ENCODE measurements around the gene TMEM123. TPM values are rescaled to one million over a fixed set of nuclear protein-coding genes. Genes with fewer than 3 reads are reported as not detected.
"Not testable (repeated sequence)": the region's sequence is repeated elsewhere in the genome, so short reads cannot be mapped to it uniquely, and the experiment has no call there.

The TMEM123 gene
- total RNA-seq, 1 experiment from 2014 or later: 236 TPM

DNA sequence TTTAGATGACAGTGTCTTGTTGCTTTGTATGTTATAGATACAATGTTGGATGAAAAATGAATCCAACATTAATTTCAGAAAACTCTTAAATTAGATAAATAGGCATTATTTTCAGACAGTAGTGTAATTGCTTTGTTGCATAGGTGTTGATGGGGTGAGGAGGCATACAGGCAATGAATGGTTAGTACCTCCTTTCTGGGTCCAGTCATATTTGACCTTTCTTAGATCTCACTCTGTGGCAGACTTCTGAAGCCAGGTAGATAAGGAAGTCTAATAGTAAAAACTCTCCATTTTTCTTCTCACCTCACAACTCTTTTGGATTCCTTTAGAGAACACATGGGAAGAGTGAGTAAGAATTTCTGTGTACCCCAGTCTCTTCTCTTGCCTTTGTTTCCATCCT, 73.7 kb downstream of the TMEM123 start:
- Mint-ChIP-seq H3K27me3 (ENCODE audit: unreplicated experiment) (no peaks in the 10 kb centered on the region), H3K36me3 (ENCODE audit: insufficient read depth, unreplicated experiment) (peaks cover 20% of the 10 kb centered on the region), H3K27ac (ENCODE audit: unreplicated experiment) (no peak overlapping the region), H3K4me3 (ENCODE audit: low read depth, unreplicated experiment) (no peak overlapping the region), H3K9me3 (ENCODE audit: low read depth, unreplicated experiment) (no peaks in the 10 kb centered on the region), H3K4me1 (ENCODE audit: low read depth, unreplicated experiment) (peaks cover 9% of the 10 kb centered on the region)
- TF ChIP-seq, protein P1, sequence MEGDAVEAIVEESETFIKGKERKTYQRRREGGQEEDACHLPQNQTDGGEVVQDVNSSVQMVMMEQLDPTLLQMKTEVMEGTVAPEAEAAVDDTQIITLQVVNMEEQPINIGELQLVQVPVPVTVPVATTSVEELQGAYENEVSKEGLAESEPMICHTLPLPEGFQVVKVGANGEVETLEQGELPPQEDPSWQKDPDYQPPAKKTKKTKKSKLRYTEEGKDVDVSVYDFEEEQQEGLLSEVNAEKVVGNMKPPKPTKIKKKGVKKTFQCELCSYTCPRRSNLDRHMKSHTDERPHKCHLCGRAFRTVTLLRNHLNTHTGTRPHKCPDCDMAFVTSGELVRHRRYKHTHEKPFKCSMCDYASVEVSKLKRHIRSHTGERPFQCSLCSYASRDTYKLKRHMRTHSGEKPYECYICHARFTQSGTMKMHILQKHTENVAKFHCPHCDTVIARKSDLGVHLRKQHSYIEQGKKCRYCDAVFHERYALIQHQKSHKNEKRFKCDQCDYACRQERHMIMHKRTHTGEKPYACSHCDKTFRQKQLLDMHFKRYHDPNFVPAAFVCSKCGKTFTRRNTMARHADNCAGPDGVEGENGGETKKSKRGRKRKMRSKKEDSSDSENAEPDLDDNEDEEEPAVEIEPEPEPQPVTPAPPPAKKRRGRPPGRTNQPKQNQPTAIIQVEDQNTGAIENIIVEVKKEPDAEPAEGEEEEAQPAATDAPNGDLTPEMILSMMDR (IDR thresholded peaks at IDR 0.05; ENCODE audit: unreplicated experiment): no peak
- CTCF ChIA-PET: no interaction called here
- BruUV-seq (replicated peaks): no TSS peak
- DNase-seq: no peak
- intact Hi-C loops (cut with micrococcal nuclease; ENCODE audit: unreplicated experiment): no loop called here

DNA sequence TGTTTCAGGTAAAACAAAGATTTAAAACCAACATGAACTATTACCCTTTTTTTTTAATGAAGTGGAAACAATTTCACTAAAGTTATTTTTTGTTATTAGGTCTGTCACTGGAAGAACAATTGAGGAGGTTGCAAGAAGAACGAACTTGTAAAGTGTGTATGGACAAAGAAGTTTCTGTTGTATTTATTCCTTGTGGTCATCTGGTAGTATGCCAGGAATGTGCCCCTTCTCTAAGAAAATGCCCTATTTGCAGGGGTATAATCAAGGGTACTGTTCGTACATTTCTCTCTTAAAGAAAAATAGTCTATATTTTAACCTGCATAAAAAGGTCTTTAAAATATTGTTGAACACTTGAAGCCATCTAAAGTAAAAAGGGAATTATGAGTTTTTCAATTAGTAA, 74.7 kb downstream of the TMEM123 start:
- H3K27me3 Mint-ChIP-seq (ENCODE audit: unreplicated experiment): no peaks in the 10 kb centered on the region
- H3K4me1 Mint-ChIP-seq (ENCODE audit: low read depth, unreplicated experiment): peaks cover 9% of the 10 kb centered on the region
- TF ChIP-seq, protein P1 (IDR thresholded peaks at IDR 0.05; ENCODE audit: unreplicated experiment): no peak
- H3K9me3 Mint-ChIP-seq (ENCODE audit: low read depth, unreplicated experiment): no peaks in the 10 kb centered on the region
- H3K36me3 Mint-ChIP-seq (ENCODE audit: insufficient read depth, unreplicated experiment): peaks cover 20% of the 10 kb centered on the region
- H3K4me3 Mint-ChIP-seq (ENCODE audit: low read depth, unreplicated experiment): no peak overlapping the region
- CTCF ChIA-PET: no interaction called here
- H3K27ac Mint-ChIP-seq (ENCODE audit: unreplicated experiment): no peak overlapping the region
- BruUV-seq (replicated peaks): TSS peak; percentile 40
- intact Hi-C loops (cut with micrococcal nuclease; ENCODE audit: unreplicated experiment): no loop called here
- DNase-seq: no peak

DNA sequence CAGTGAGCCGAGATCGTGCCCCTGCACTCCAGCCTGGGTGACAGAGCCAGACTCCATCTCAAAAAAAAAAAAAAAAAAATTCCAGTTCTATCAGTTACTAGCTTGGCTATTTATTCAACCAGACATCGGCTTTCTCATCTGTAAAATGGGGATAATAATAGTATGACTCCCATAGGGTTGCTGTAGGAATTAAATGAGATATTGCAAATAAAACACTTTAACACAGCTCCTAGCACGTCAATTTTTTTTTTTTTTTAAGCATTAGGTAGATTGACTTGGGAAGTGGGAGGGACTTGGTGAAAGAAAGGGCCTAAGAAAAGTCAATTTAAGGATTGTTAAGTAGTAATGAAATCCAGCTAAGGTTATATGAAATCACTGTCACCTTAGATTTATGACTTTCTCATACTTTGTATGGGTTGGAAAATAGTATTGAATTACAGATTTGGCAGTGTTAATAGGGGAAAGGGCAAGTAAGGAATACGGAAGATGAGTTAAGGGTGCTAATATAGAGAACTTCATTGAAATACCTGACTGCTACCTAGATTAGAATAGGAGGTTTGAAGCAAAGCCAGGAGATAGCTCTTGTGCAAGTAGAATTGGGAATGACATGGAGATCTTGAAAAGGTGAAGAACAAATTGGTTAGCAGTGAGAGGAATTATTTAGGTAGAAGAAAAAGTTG, 76.7 kb downstream of the TMEM123 start:
- TF ChIP-seq, protein P1 (IDR thresholded peaks at IDR 0.05; ENCODE audit: unreplicated experiment): no peak
- no peak for DNase-seq
- no TSS peak for BruUV-seq (replicated peaks)
- CTCF ChIA-PET: no interaction called here
- no peak overlapping the region for H3K27ac Mint-ChIP-seq (ENCODE audit: unreplicated experiment)
- no peaks in the 10 kb centered on the region for H3K27me3 Mint-ChIP-seq (ENCODE audit: unreplicated experiment)
- H3K36me3 Mint-ChIP-seq (ENCODE audit: insufficient read depth, unreplicated experiment): peaks cover 20% of the 10 kb centered on the region
- H3K9me3 Mint-ChIP-seq (ENCODE audit: low read depth, unreplicated experiment): no peaks in the 10 kb centered on the region
- no peak overlapping the region for H3K4me3 Mint-ChIP-seq (ENCODE audit: low read depth, unreplicated experiment)
- intact Hi-C loops (cut with micrococcal nuclease; ENCODE audit: unreplicated experiment): no loop called here
- H3K4me1 Mint-ChIP-seq (ENCODE audit: low read depth, unreplicated experiment): peaks cover 9% of the 10 kb centered on the region

DNA sequence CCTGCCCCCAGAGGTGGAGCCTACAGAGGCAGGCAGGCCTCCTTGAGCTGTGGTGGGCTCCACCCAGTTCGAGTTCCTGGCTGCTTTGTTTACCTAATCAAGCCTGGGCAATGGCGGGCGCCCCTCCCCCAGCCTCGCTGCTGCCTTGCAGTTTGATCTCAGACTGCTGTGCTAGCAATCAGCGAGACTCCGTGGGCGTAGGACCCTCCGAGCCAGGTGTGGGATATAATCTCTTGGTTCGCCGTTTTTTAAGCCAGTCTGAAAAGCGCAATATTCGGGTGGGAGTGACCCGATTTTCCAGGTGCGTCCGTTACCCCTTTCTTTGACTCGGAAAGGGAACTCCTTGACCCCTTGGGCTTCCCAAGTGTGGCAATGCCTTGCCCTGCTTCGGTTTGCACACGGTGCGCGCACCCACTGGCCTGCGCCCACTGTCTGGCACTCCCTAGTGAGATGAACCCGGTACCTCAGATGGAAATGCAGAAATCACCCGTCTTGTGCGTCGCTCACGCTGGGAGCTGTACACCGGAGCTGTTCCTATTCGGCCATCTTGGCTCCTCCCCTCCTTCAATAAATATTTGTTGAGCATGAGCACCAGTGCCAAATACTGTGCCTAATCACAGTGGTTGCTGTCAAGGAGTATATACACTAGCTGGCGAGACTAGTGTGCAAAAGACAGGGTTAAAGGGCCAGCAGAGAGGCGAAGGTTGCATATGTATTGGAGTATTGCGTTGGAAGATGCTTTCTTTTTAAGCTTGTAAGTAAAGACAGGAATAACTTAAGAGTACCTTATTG, 77.7 kb downstream of the TMEM123 start:
- H3K9me3 Mint-ChIP-seq (ENCODE audit: low read depth, unreplicated experiment); CTCF ChIA-PET; H3K4me3 Mint-ChIP-seq (ENCODE audit: low read depth, unreplicated experiment); BruUV-seq (replicated peaks); H3K4me1 Mint-ChIP-seq (ENCODE audit: low read depth, unreplicated experiment); H3K27me3 Mint-ChIP-seq (ENCODE audit: unreplicated experiment); H3K27ac Mint-ChIP-seq (ENCODE audit: unreplicated experiment); intact Hi-C loops (cut with micrococcal nuclease; ENCODE audit: unreplicated experiment); DNase-seq: not testable (repeated sequence)
- H3K36me3 Mint-ChIP-seq (ENCODE audit: insufficient read depth, unreplicated experiment): peaks cover 20% of the 10 kb centered on the region

DNA sequence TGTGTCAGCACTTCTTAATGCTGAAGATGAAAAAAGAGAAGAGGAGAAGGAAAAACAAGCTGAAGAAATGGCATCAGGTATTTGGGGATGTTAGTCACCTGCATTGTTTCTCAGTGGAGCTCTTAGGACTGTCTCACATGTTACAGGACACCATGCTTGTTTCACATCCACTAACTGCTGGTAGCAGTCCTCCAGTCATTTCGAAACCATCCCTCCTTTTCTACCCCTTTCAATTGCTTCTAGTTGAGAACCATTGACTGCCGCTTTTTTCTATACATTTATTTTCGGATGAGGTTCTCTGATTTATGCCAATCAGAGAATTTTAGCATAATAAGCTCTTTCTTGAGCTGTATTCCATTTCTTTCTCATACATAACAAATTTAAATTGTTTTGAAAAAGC, 84.1 kb downstream of the TMEM123 start:
- TF ChIP-seq, protein P1 (IDR thresholded peaks at IDR 0.05; ENCODE audit: unreplicated experiment): no peak
- intact Hi-C loops (cut with micrococcal nuclease; ENCODE audit: unreplicated experiment): no loop called here
- Mint-ChIP-seq H3K4me1 (ENCODE audit: low read depth, unreplicated experiment) (peaks cover 12% of the 10 kb centered on the region), H3K4me3 (ENCODE audit: low read depth, unreplicated experiment) (no peak overlapping the region), H3K27me3 (ENCODE audit: unreplicated experiment) (no peaks in the 10 kb centered on the region), H3K36me3 (ENCODE audit: insufficient read depth, unreplicated experiment) (peaks cover 16% of the 10 kb centered on the region), H3K27ac (ENCODE audit: unreplicated experiment) (no peak overlapping the region), H3K9me3 (ENCODE audit: low read depth, unreplicated experiment) (no peaks in the 10 kb centered on the region)
- CTCF ChIA-PET: interaction anchor here (0.7 kb wide), 1 partner anchor 666 kb away, joined by 3 read pairs; no protein-coding TSS in a partner anchor
- BruUV-seq (replicated peaks): no TSS peak
- no peak for DNase-seq

All from Calu3 (cell line).